COR-L47 (cell line): ENCODE results near the gene MON2.
"Not testable (repeated sequence)": the region's sequence is repeated elsewhere in the genome, so short reads cannot be mapped to it uniquely, and the experiment has no call there.

Experiments used
- DNase-seq: peaks from one replicate; lab custom pipeline; 2025; lab: John Stamatoyannopoulos, UW

MON2 gene

GRCh38 chr12:62466594-62467491 lies at the start of gene MON2:
Gene MON2, plus strand, starts transcription at chr12:62466826. Its CDS starts 382 bp downstream, at chr12:62467208.
- peak; percentile 73 for DNase-seq

GRCh38 chr12:62426089-62426488 lies 40.5 kb upstream of the MON2 start:
- DNase-seq = no peak

- DNase-seq = no peak
Measured at GRCh38 chr12:62429457-62429856, 37.2 kb upstream of the MON2 start.

- no peak for DNase-seq
Measured at GRCh38 chr12:62434494-62435302, 31.9 kb upstream of the MON2 start.

GRCh38 chr12:62435303-62436163 lies 31.1 kb upstream of the MON2 start:
- peak; percentile 70 for DNase-seq

- no peak for DNase-seq
Measured at GRCh38 chr12:62436164-62436503, 30.5 kb upstream of the MON2 start.

GRCh38 chr12:62438098-62438692 lies 28.4 kb upstream of the MON2 start:
- DNase-seq = peak; percentile 50

GRCh38 chr12:62446754-62447452 lies 19.7 kb upstream of the MON2 start:
- DNase-seq = no peak

GRCh38 chr12:62448436-62448835 lies 18.2 kb upstream of the MON2 start:
- DNase-seq = no peak

- DNase-seq = not testable (repeated sequence)
Measured at GRCh38 chr12:62455429-62455828, 11.2 kb upstream of the MON2 start.

GRCh38 chr12:62458626-62459025 lies 8.0 kb upstream of the MON2 start:
- no peak for DNase-seq

- no peak for DNase-seq
Measured at GRCh38 chr12:62459976-62460375, 6.7 kb upstream of the MON2 start.

GRCh38 chr12:62461171-62461837 lies 5.3 kb upstream of the MON2 start:
- not testable (repeated sequence) for DNase-seq

GRCh38 chr12:62463252-62463651 lies 3.4 kb upstream of the MON2 start:
- DNase-seq = not testable (repeated sequence)

GRCh38 chr12:62466018-62466593 lies 520 bp upstream of the MON2 start:
- no peak for DNase-seq

GRCh38 chr12:62468397-62468796 lies 1.8 kb downstream of the MON2 start:
- no peak for DNase-seq

- DNase-seq = no peak
Measured at GRCh38 chr12:62468935-62469334, 2.3 kb downstream of the MON2 start.

GRCh38 chr12:62469704-62470103 lies 3.1 kb downstream of the MON2 start:
- DNase-seq = no peak

- no peak for DNase-seq
Measured at GRCh38 chr12:62471734-62472133, 5.1 kb downstream of the MON2 start.

- DNase-seq = no peak
Measured at GRCh38 chr12:62472472-62472871, 5.8 kb downstream of the MON2 start.
